Raji (cell line): ENCODE measurements around the gene COL10A1.

Experiments
- POLR2A ChIP-seq: IDR thresholded peaks from 2 replicates; pipeline ENCODE4 v1.6.1; 2011; ENCODE audit warnings: low read depth, low read length, control low read depth; ENCODE audit not compliant: insufficient read depth

Gene COL10A1

DNA sequence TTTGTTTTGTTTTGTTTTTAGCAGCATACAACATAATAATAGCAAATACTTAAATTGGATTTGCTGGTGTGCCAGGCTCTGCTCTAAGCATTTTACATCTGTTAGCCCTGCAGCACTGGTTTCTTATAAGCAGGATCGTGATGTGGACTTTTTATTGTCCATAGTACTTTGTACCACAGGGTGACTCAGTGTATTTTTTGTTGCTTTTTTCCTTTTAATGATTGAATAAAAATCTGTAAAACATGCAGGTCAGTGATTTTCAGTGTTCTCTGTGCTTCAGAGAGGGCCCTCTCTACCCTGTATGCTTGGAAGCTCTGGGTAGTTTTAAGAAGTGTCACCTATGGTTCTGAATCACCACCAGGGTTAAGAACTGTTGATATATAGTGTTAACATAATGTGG lies 21.3 kb downstream of the COL10A1 start:
- TF ChIP-seq POLR2A, result no peak

DNA sequence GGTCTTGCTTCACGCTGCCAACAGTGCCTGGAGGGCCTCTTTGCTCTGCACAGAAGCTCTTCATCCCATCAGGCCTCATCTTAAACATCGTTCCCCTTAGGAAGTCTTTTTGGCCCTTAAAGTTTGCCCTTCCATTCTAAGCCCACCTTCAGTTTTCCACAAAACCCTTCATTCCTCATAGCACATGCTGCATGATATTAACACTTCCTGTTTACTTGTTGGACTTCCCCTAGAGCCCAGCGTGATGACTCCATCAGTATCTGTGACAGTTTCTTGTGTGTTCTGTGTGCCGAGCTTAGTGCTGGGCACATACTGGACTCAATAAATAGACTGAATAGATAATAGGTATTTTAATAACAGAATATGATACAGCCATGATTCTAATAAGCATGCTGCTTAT lies 23.1 kb downstream of the COL10A1 start:
- TF ChIP-seq POLR2A, result no peak

DNA sequence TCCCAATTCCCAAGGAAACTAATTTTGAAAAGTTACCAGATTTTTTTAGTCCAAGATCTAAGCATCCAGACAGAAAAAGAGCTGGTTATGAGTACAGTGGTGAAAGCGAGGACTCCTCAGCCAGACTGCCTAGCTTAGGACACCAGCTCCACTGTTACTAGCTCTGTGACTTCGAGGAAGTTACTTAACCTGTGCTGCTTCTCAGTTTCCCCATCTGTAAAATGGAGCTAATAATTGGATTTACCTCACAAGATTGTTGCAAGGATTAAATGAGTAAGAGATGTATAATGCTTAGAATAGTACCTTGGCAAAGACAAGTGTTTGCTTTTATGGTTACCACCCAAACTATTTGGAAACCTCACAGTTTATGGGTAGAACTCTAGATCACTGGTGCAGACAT lies 24.1 kb downstream of the COL10A1 start:
- TF ChIP-seq POLR2A, result no peak

DNA sequence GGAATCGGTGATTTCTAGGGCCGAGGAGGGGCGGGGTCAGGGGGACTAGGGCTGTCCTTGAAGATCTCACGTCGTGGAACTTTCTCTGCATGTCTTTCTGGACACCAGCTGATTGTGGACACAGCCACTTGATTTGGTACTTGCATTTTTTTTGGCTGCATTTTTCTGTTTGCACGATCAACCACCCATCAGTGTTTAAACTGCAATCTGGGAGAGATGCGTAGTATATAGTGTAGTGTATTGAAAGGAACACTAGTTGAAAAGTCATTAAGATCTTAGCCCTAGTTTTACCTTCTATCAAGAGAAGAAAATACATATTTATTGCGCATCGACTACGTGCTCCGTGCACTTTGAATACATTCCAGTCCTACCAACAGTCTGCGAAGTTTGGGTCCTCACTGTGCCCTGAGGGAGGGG lies 24.6 kb downstream of the COL10A1 start:
- TF ChIP-seq POLR2A, result no peak

DNA sequence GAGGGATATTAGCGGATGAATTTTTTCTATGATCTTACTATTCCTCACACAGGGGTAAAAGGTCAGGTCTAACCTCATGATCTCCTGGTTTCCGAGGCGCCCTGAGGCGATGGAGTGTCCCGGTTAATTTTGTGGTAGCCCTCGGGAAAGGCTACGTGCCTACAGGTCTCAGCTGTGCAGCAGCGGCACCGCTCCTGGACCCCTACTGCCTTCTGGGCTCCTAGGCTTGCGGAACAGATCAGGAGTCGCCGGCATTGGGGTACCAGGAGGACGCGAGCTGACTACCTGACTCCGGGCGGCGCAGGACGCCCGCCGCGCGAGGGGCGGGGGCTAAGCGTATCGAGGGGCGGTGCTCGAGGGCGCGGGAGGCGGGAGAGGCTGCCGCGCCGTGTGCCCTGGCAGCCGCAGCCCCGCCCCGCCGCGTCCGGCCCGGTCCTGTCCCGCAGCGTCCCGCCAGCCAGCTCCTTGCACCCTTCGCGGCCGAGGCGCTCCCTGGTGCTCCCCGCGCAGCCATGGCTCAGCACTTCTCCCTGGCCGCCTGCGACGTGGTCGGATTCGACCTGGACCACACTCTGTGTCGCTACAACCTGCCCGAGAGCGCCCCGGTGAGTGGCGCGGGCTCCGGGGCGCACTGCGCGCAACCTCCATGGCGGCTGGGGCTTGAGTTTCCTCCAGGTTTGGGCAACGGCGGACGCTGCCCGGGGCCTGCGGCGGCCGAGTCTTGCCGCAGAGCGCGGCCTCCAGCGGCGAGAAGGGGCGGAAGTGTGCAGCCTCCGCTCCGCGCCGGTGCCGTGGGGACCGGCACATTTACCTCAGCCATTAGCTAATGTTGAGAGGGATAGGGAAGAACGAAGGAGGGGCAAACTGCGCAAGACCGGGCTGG lies 25.3 kb downstream of the COL10A1 start, which contains the start of gene NT5DC1:
Gene NT5DC1, plus strand, starts transcription at position 435 of the 883 bp plus-strand sequence. Its CDS starts 78 bp downstream, at position 513.
- peak; percentile 50 for TF ChIP-seq POLR2A

DNA sequence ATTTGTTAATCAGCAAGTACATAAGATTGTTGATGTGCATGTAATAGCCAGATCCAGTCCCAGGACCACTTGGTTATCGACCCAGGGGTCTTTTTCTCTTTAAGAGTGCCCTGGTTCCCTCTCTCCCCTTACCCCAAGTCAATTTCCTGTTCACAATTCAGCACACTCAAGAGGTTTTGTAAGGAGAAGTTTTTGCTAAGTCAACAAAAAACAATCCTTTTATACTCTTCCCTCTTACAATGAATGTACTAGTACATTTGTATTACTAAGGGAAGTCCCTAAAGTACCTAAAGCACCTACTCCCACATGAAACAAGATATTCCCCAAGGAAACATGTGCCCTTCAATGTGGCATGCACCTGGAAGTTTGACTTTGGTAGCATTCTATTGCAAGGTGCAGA lies 26.9 kb downstream of the COL10A1 start:
- no peak for TF ChIP-seq POLR2A

DNA sequence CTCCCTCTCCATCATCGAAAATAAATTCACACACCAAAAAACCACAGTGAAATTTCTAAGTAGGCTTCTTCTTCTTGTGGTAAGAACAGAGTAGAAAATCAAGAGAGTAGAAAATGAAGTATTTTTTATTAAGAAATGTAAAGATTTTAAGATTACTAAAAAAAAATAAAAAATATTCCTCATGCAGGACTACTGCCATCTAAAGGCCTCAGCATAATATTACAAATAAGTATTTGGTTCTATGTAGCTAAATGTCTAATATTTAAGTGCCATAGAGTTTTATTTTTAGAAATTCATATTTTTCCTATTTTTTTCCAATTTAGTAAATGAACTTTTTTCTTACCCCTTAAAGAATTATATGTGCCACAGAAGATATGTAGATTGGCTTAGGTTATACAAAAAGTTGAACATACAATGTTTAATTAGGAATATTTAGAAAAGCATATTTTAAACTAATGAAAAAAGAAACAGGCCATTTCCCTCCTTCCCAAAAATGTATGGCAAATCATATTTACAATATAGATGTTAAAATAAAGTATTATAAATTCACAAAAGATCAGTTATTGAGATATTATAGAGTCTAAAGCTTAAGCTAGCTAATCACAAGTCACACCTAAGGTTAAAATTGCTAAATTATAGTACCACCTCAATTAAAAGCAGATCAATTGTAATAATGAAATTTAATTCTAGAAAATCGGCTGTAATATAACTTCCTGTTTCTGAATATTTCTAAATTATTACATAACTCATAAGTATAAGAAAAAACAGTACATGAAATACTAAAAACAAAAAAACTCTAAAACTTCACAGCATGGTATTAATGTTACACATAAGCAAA lies 28.7 kb downstream of the COL10A1 start:
- no peak for TF ChIP-seq POLR2A

DNA sequence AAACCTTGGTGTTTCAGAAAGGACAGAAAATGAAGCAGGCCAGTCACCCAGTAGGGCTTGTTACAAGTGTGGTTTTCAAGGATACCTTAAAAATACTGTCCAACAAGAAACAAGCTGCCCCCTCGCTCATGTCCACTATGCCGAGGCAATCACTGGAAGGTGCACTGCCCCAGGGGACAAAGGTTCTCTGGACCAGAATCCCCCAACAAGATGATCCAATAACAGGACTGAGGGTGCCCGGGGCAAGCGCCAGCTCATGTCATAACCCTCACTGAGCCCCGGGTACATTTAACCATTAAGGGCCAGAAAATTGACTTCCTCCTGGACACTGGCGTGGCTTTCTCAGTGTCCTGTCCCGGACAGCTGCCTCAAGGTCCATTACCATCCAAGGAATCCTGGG lies 31.9 kb downstream of the COL10A1 start:
- no peak for TF ChIP-seq POLR2A

DNA sequence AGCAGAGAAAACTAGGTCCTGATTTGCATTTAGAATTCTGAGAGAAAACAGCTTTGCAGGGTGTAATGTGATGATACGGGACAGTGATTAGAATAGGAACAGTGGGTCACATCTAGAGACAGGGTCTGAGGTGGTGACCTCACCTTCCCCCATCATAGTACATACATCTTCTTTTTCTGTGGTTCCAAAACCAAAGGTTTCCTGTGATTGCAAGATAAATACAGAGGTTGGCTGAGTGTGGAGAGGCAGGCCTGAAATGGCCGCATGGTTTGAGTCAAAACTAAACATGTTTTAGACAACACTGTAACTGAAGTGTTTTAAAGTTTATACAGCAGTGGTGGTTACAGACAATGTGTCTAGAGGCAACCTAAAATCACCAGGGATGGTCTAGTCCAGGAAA lies 35.7 kb downstream of the COL10A1 start:
- TF ChIP-seq POLR2A, result no peak

DNA sequence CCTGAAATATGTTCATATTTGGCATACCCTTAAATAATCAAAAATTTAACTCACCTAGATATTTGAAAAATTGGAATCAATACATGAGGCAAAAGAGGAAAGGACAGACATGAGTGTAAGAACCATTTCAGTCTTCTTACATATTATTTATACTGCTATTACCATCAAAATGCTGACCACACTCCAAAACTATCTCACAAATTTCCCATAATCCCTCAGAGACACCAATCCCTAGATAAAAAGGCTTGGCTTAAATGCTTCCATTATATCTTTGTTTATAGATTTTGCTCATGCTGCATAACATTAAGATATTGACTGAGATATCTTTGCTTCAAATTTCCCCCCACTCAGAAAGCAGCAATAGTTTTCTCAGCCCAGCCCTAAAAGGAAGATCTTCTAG lies 37.0 kb downstream of the COL10A1 start:
- TF ChIP-seq POLR2A, result no peak

DNA sequence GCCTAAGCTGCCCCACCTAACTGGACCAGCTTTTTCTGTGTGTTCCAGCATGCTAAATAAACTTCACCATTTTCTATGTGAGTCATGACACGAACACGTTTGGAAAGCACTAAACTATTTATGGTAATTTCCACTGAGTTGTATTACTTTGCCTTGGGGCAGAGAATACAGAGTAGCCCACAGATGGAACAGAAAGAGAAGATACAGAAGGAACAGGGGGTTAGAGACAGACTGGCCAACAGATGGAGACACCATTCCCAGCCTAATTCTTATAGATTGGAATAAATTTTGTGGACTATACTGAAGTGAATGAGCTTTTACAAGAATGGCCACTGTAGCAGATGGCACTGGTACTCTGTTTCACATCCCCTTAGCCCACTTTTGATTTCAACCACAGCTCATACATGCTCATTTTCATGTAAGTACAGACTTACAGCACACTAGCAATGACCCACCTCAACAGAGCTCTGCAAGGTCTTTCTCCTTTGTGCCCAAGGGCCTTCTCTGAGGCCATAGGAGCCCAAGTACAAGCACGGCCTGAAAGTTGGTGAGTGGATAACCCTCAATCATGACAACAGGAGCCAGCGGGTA lies 38.4 kb downstream of the COL10A1 start:
- TF ChIP-seq POLR2A, result no peak

DNA sequence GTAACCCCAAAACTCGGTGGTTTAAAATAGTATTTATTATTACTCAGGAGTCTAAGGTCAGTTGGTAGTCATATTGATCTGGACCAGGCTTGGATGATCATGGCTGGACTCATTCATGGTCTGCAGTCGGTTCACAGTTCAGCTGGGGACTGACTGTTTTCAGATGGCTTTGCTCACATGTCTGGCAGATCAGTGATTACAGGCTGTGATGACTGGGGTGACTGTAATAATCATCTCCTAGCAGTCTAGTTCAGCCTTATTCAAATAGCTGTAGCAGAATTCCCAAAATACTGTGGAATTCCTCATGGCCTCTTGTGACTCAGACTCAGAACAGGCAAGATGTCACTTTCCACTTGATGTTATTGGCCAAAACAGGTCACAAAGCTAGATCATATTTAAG lies 41.6 kb downstream of the COL10A1 start:
- TF ChIP-seq POLR2A, result no peak

DNA sequence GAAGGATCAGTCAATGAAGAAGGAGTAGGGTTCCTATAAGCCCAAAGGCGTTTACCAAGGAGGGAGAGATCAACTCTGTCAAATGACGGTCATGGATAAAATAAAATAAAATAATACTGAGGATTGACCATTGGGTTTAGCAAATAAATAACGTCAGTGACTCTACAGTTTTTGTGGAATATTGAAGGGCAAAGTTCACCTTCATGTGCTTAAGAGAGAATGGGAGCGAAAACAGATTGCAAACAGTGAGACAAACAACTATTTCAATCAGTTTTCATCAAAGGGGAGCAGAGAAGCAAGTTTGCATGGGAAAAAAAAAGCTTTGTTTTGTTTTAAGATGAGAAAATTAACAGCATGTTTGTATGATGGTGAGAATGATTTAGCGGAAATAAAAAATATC lies 42.9 kb downstream of the COL10A1 start:
- TF ChIP-seq POLR2A, result no peak

DNA sequence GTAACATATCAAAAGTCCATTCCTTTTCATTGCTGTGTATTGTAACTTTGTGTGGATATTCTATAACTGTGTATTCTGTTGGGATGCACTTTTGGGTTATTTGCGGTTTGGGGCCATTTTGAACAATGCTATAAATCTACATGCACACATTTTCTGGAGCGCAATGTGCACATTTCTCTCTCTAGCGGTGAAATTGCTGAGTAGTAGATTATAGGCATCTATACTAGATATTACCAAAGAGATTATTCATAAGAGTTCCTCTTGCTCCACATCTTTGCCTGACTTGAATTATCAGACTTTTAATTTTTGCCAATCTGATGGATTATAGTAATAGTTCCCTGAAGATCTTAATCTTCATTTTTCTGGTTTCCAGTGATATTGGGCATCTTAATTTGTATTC lies 47.0 kb downstream of the COL10A1 start:
- TF ChIP-seq POLR2A, result no peak

DNA sequence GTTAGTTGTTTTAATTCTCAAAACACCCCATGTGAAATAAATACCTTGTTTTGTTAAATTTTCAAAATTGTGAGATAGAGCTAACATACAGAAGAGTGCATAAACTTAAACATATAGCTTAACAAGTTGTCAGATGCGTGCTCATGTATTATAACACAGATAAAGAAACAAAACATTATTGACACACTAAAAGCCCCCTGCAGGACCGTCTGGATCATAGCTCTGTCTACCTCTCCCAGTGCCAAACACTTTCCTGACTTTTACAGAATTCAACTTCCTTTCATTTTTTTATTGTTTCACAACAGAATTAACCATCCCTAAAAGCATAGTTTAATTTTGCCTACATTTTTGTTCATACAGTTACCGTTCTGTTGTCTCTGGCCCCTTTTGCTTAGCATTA lies 47.4 kb downstream of the COL10A1 start:
- no peak for TF ChIP-seq POLR2A
